ENCODE measurements around the gene ATP8A1.

- TF ChIP-seq, protein P1, sequence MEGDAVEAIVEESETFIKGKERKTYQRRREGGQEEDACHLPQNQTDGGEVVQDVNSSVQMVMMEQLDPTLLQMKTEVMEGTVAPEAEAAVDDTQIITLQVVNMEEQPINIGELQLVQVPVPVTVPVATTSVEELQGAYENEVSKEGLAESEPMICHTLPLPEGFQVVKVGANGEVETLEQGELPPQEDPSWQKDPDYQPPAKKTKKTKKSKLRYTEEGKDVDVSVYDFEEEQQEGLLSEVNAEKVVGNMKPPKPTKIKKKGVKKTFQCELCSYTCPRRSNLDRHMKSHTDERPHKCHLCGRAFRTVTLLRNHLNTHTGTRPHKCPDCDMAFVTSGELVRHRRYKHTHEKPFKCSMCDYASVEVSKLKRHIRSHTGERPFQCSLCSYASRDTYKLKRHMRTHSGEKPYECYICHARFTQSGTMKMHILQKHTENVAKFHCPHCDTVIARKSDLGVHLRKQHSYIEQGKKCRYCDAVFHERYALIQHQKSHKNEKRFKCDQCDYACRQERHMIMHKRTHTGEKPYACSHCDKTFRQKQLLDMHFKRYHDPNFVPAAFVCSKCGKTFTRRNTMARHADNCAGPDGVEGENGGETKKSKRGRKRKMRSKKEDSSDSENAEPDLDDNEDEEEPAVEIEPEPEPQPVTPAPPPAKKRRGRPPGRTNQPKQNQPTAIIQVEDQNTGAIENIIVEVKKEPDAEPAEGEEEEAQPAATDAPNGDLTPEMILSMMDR (IDR thresholded peaks at IDR 0.05 in 8 of 11, conservative IDR thresholded peaks at IDR 0.05 in 3 of 11) = no peak
- no peak for TF ChIP-seq POLR2A (IDR thresholded peaks at IDR 0.05)
- no peak for TF ChIP-seq POLR2AphosphoS5 (IDR thresholded peaks at IDR 0.05)
Measured at GRCh38 chr4:42579903-42580302, 77.0 kb downstream of the ATP8A1 start.
